ENCODE data around the gene TEX22. TPM values are rescaled to one million over a fixed set of nuclear protein-coding genes. Genes with fewer than 3 reads are reported as not detected.

Gene TEX22
- total and polyA plus RNA-seq, 2 experiments from 2014 or later, result 0.21 TPM

DNA sequence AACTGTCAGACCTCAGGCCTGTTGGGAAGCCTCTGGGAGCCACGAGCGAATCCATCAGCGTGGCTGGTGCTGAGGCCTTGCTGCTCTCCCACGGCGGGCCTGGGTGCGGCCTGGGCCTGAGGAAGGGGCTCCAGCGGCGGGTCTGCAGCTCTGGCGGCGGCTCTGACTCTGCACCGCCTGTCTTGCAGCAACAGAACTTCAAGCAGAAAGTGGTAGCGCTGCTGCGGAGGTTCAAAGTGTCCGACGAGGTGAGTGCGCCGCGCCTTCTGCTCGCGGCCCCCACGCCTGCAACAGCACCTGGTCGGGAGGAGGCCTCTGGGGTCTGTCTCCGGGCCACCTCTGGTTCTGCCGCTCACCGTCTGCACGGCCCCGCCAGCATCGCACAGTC lies 28.7 kb upstream of the TEX22 start (continued):
- TF ChIP-seq, protein P1, sequence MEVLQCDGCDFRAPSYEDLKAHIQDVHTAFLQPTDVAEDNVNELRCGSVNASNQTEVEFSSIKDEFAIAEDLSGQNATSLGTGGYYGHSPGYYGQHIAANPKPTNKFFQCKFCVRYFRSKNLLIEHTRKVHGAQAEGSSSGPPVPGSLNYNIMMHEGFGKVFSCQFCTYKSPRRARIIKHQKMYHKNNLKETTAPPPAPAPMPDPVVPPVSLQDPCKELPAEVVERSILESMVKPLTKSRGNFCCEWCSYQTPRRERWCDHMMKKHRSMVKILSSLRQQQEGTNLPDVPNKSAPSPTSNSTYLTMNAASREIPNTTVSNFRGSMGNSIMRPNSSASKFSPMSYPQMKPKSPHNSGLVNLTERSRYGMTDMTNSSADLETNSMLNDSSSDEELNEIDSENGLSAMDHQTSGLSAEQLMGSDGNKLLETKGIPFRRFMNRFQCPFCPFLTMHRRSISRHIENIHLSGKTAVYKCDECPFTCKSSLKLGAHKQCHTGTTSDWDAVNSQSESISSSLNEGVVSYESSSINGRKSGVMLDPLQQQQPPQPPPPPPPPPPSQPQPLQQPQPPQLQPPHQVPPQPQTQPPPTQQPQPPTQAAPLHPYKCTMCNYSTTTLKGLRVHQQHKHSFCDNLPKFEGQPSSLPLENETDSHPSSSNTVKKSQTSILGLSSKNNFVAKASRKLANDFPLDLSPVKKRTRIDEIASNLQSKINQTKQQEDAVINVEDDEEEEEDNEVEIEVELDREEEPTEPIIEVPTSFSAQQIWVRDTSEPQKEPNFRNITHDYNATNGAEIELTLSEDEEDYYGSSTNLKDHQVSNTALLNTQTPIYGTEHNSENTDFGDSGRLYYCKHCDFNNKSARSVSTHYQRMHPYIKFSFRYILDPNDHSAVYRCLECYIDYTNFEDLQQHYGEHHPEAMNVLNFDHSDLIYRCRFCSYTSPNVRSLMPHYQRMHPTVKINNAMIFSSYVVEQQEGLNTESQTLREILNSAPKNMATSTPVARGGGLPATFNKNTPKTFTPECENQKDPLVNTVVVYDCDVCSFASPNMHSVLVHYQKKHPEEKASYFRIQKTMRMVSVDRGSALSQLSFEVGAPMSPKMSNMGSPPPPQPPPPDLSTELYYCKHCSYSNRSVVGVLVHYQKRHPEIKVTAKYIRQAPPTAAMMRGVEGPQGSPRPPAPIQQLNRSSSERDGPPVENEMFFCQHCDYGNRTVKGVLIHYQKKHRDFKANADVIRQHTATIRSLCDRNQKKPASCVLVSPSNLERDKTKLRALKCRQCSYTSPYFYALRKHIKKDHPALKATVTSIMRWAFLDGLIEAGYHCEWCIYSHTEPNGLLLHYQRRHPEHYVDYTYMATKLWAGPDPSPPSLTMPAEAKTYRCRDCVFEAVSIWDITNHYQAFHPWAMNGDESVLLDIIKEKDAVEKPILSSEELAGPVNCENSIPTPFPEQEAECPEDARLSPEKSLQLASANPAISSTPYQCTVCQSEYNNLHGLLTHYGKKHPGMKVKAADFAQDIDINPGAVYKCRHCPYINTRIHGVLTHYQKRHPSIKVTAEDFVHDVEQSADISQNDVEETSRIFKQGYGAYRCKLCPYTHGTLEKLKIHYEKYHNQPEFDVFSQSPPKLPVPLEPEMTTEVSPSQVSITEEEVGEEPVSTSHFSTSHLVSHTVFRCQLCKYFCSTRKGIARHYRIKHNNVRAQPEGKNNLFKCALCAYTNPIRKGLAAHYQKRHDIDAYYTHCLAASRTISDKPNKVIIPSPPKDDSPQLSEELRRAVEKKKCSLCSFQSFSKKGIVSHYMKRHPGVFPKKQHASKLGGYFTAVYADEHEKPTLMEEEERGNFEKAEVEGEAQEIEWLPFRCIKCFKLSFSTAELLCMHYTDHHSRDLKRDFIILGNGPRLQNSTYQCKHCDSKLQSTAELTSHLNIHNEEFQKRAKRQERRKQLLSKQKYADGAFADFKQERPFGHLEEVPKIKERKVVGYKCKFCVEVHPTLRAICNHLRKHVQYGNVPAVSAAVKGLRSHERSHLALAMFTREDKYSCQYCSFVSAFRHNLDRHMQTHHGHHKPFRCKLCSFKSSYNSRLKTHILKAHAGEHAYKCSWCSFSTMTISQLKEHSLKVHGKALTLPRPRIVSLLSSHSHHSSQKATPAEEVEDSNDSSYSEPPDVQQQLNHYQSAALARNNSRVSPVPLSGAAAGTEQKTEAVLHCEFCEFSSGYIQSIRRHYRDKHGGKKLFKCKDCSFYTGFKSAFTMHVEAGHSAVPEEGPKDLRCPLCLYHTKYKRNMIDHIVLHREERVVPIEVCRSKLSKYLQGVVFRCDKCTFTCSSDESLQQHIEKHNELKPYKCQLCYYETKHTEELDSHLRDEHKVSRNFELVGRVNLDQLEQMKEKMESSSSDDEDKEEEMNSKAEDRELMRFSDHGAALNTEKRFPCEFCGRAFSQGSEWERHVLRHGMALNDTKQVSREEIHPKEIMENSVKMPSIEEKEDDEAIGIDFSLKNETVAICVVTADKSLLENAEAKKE (CRISPR knock-in tag; IDR thresholded peaks at IDR 0.05), result no peak
- TF ChIP-seq EZH2 (IDR thresholded peaks at IDR 0.05; ENCODE audit: low read depth, unreplicated experiment) (no peak), CREB1 (CRISPR knock-in tag; IDR thresholded peaks at IDR 0.05; ENCODE audit: low read depth) (no peak), STAT1 (IDR thresholded peaks at IDR 0.05; ENCODE audit: unreplicated experiment) (no peak), NANOG (IDR thresholded peaks at IDR 0.05; ENCODE audit: borderline replicate concordance) (no peak)

DNA sequence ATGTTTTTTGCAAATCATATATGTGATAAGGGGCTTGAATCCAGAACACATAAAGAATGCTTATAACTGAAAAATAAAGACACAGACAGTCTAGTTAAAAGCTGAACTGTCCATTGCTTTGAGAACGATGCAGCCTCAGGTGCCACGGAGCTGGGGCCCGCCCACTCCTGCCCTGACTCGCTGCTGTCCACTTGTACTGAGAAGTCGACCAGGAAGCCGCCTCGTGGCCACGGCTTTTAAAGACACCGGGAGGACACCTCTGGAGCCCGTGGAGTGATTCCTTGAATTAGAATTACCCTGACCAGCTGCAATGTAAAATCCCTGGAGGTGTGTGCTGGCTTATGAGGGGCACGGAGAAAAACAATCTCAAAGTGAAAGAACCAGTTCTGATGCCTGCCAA lies 23.9 kb upstream of the TEX22 start:
- H3K4me1 Mint-ChIP-seq, result peaks cover 8% of the 10 kb centered on the region
- Histone ChIP-seq H3F3A (replicated peaks; ENCODE audit: low read depth) (0 out of 2 replicates have a peak, but pooled peaks cover 8% of the 10 kb centered on the region), H2AFZ (no peak overlapping the region), H3K4me2 (no peak overlapping the region), H3K27me3 (ENCODE audit: insufficient read depth) (no peaks in the 10 kb centered on the region), H3K36me3 (ENCODE audit: insufficient read depth) (no peaks in the 10 kb centered on the region), H3K4me3 (no peak overlapping the region), H3K4me1 (ENCODE audit: insufficient read depth) (no peaks in the 10 kb centered on the region), H3K79me2 (replicated peaks; ENCODE audit: insufficient read depth) (no peaks in the 10 kb centered on the region), H3K27ac (ENCODE audit: low read depth) (no peak overlapping the region), H3K9me2 (ENCODE audit: insufficient read depth) (no peaks in the 10 kb centered on the region), H4K20me1 (replicated peaks; ENCODE audit: insufficient read depth) (peaks cover 5% of the 10 kb centered on the region)
- no peak overlapping the region for H3K4me3 Mint-ChIP-seq
- no peak for ATAC-seq
- H3K9me3 Mint-ChIP-seq, result peaks cover 14% of the 10 kb centered on the region; the same call in 2 of the 3 replicates
- H3K27me3 Mint-ChIP-seq (ENCODE audit: insufficient read depth, low read depth, poor library complexity), result peaks cover 12% of the 10 kb centered on the region
- TF ChIP-seq, protein P2, sequence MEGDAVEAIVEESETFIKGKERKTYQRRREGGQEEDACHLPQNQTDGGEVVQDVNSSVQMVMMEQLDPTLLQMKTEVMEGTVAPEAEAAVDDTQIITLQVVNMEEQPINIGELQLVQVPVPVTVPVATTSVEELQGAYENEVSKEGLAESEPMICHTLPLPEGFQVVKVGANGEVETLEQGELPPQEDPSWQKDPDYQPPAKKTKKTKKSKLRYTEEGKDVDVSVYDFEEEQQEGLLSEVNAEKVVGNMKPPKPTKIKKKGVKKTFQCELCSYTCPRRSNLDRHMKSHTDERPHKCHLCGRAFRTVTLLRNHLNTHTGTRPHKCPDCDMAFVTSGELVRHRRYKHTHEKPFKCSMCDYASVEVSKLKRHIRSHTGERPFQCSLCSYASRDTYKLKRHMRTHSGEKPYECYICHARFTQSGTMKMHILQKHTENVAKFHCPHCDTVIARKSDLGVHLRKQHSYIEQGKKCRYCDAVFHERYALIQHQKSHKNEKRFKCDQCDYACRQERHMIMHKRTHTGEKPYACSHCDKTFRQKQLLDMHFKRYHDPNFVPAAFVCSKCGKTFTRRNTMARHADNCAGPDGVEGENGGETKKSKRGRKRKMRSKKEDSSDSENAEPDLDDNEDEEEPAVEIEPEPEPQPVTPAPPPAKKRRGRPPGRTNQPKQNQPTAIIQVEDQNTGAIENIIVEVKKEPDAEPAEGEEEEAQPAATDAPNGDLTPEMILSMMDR (conservative IDR thresholded peaks at IDR 0.05; ENCODE audit: low read depth in 2 of 2), result no peak
- no peak for TF ChIP-seq JUNB (IDR thresholded peaks at IDR 0.05; ENCODE audit: unreplicated experiment)
- no peak for TF ChIP-seq EZH2 (IDR thresholded peaks at IDR 0.05; ENCODE audit: low read depth, unreplicated experiment)
- TF ChIP-seq, protein P3, sequence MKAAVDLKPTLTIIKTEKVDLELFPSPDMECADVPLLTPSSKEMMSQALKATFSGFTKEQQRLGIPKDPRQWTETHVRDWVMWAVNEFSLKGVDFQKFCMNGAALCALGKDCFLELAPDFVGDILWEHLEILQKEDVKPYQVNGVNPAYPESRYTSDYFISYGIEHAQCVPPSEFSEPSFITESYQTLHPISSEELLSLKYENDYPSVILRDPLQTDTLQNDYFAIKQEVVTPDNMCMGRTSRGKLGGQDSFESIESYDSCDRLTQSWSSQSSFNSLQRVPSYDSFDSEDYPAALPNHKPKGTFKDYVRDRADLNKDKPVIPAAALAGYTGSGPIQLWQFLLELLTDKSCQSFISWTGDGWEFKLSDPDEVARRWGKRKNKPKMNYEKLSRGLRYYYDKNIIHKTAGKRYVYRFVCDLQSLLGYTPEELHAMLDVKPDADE (IDR thresholded peaks at IDR 0.05), result no peak
- no peak for DNase-seq (ENCODE audit: low spot score)
- H3K36me3 Mint-ChIP-seq (ENCODE audit: low read depth), result peaks cover 22% of the 10 kb centered on the region
- H3K27ac Mint-ChIP-seq, result no peak overlapping the region
